GM19372 (cell line): ENCODE data around the gene ZNF385B.

Experiments used
- ATAC-seq: cut with Tn5 transposase; IDR thresholded peaks from one replicate; pipeline ENCODE4 v1.9.1; 2021; ENCODE audit warnings: mild to moderate bottlenecking, low read depth, moderate library complexity; ENCODE audit not compliant: unreplicated experiment

ZNF385B gene

DNA sequence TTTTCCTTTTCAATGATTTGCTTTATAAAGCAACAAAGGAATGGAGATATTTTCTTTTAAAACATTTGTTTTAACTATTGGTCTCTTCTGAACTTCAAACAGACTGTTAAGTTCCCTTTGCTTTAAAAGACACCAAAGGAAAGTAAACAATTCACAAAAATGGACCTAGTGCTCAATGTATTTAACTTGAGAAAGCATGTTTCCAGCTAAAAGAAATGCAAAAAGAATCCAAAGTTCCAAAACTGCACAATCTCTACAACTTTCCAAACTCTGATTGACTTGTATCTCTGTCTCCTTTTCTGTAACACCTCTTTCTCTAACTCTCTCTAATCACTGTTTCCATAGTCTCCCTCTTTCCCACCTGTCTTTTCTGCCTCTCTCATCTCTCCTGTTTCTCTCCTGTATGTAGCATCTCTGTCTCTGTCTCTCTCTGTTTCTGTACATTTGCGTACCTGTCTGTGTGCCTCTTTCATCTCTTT is 301.1 kb downstream of the ZNF385B start:
- ATAC-seq, result no peak

DNA sequence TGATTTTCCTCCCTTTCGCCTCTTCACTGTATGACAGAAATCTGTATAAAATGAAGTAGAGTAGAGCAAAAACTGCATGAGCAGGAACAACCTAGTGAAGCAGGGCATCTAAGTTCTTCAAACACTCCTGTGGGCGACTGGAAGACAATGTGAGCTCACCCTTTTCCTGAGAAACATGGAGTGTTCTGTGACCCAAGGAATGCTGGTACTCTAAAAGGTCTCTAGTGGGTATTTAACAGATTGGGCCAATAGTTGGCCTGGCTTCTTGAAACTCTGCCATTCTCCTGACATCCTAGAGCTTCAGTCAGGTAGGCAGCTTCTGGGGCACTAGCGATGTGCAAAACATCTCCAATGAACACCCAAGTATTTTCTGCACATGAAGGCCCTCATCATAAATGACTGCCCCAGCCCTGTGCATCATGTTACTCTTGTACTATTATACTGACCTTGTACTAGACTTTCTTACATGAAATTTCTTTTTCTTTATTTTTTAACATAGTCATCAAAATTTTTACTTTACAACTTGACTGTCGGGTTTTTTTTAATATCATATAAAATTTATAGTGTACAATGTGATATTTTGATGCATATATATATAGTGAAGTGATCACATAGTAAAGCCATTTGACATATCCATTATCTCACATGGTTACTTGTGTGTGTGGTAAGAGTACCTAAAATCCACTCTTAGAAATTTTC is 302.2 kb downstream of the ZNF385B start:
- no peak for ATAC-seq

DNA sequence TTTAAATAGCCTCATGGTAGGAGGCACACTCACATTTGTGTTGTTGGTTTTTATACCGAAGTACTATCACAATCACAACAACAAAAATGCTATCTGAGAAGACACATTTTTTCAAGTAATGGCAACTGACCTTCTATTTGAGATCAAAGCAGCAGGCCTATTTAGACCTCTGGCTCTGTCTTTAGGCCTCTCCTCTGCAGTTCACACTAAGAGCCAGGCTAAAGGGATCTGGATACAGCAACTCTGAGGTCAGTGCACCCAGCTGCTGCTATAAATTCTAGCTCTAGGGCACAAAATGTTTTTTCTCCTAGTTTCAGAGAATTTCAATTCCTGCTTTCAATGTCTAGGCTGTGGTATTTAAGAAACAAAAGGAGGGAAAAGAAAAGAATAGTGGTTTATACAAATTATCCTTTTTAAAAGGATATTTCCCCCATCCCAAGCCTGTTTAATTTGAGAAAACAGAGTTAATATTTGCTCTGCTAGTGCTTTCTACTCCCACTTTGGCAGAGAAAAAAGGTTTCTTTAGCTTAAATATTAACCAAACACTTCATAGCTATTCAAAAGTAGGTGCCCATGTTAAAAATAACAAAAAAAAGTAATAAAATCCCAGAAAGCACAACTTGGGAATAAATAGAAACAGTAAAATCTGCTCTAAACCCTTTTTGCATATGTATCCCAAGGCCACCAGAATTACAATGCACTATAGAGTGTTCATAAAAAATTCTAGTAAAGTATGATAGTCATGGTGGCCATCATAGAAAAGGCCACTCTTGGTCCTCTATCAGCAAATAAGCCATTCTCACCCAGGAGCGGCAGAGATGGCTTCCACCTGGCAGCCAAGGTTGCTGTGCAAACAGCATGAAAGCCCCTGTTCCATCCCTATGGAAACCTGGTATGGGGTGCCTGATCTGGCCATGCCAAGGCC is 303.1 kb downstream of the ZNF385B start:
- ATAC-seq, result no peak

DNA sequence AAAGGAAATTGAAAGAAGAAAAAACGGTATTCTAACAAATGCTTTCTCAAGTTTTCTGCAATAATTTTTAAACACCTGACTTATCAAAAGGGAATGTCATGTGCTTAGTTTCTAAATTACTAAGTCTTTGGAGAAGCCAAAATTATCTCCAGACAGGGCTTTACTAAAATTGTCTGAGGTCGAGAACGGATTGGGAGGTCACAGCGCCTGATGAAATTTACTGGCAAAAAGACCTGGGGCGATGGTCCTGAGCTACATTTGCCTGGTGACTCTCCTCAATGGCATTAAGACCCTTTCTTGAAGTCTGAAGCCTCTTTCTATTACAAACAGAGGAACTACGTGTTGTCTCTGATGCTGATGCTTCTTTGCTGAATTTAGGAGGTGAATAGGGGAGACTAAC is 305.0 kb downstream of the ZNF385B start:
- no peak for ATAC-seq

DNA sequence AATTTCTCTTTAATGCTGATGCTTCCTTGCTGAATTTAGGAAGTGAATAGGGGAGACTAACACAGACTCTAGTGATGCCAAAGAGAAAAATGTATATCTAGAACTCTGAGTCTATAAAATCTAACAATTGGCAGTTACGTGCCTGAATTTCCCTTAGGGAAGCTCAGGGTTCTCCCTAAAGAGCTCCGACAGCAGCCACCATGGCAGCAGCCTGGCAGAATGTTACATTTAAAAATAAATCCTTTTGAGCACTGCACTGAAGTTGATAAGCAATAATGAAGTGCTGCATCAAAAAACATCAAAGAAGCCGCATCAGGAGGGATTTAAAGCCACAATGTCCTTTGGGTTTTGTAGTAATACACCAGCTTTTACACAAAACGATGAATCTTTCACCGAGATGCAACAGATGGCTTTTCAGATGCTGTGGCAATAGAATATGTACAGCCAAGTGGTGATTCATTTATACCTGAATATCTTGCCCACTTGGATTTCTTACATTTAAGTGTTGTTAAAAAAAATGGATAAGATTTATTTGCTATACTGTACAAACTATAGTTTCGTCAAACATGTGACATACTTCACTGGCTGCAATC is 305.6 kb downstream of the ZNF385B start:
- ATAC-seq, result no peak

DNA sequence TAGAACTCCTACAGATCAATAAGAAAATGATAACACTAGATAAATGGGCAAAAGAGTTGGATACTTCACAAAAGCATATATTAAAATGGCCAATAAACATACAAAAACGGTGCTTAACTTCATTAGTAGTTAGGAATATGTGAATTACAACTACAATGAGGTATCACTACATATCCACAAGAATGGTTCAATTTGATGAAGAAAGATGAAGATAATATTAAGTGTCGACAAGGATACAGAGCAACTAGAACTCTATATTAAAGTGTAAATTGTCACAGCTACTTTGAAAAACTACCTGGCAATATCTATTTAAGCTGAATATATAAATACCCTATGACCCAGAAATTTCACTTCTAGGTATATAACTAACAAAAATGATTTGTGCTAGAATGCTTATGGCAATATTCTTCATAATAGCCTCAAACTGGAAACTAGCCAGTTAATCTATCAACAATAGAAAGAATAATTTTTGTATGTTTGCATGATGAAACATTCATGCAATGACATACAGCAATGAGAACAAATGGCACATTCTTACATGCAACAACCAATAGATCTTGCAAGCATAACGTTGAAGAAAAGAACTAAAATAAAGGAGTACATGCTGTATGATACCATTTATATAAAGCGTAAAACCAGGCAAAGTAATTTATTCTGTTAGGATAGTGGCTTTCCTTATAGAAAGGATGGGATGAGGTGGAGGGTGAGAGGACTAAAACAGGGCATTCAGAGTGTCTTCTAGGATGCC is 306.6 kb downstream of the ZNF385B start:
- no peak for ATAC-seq

DNA sequence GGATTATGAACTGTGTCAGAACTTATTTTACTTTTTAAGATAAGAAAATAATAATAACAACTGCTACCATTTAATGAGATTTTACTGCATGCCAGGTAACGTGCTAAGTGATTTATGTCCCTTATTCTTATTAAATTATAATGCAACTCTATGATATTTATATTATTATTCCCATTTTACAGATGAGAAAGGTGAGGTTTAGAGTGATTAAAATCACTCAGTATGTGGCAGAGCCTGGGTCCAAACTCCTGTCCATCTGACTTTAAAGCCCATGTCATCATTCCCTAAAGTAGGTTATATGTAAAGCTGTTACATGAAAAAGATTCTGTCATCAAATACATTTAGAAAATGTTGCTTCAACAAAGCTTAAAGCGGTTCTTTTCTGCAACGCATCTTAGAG is 308.0 kb downstream of the ZNF385B start:
- ATAC-seq, result no peak

DNA sequence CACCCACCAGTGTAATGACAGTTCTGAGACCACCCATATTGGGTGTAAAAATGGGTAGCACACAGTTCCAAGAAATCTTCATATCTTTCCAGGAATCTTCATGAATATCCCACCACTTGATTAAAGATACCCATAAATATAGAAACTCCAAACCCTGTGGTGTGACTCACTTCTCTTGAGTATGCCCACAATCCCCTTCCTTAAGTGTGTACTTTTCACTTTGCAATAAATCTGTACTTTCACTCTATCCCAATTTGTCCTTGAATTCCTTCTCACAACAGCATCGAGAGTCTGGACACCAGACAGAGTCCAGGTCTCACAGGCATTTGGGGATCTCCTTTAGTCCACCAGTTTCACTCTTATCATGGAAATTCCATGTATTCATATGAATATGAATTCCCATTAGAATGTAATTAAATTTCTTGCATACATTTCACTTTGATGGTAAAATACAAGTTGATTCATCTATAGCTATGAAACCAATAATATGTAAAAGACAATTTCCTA is 309.8 kb downstream of the ZNF385B start:
- ATAC-seq, result no peak

DNA sequence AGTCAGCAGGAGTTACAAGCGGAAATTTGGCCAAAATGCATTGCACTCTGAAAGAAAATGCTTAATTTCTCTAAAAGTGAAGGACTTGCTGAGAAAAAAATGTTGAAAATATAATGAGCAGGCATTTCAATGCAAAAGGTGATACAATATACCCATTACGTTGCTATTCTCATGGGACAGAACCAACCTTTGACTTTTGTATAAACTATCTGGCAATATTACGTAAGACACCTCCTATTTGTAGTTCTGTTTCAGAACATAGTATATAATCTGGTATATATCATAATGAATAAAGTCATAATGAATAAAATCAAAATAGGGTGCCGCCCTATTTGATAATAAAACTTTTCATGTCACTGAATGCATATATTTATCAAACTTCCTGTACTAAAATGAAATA is 310.6 kb downstream of the ZNF385B start:
- no peak for ATAC-seq

DNA sequence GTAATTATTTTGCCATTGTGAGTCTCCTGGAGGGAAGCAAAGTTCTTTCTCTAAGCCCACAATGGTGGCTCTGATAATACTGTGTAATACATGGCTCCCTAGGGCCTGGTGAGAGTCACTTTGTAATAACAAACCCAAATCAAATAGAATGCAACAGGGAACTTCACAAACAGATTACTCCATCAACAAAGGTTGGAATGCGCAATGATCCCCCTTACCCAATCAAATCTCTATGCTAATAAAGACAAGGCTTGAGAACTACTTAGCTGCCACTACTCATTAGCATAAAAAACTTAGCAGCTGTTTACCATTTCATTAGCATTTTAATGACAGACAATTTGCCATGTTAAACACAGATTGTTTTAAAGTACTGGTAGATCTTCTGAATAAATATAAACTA is 311.2 kb downstream of the ZNF385B start:
- no peak for ATAC-seq

DNA sequence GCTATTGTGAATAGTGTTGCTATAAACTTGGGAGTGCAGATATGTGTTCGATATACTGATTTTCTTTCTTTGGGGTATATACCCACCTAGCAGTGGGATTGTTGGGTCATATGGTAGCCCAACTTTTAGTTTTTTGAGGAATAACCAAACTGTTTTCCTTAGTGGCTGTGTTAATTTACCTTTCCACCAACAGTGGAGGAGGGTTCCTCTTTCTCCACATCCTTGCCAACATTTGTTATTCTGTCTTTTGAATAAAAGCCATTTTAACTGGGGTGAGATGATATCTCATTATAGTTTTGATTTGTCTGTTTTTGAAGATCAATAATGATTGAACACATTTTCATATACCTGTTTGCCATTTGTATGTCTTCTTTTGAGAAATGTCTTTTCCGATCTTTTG is 314.8 kb downstream of the ZNF385B start:
- no peak for ATAC-seq

DNA sequence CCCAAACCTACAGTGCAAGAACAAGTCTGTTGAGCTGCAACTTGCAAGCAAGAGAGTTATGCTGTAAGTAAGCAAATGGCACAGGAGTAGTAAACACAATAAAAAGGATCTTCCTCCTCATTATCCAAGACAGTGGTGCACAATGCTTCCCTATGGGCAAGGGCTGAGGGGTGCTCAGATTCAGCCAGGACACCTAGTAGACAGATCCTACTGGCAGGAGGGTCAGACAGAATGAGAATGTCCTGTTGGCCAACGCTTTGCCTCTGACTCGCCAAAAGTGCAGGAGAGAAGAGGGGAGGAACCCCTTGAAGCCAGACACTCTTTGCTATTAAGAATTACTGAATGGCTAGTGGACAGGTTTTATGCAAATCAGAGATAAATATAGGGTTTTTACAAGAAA is 316.4 kb downstream of the ZNF385B start:
- no peak for ATAC-seq

DNA sequence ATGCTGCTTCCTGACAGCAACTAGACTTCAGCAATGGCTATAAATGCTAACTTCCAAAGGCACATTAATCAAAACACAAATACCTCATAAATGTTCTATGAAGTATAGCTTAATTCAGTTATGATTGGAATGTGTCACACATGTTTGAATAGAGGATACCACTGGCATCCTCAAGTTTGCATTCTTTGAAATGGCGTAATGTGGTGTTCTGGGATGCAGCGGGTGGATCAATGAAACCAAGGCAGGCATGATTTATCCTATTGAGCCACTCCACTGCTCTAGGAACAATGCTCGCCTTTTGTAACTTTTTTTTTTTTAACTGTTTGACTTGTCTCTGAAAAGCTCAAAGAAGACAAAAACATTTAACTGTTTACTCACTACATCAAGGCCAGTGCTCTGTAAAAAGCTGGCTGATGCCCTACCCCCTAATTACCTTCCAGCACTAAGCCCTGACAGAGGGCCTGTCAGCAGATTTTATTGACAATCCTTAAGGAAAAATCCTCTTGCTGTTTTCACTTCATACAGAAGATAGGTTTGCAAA is 318.0 kb downstream of the ZNF385B start:
- ATAC-seq, result no peak

DNA sequence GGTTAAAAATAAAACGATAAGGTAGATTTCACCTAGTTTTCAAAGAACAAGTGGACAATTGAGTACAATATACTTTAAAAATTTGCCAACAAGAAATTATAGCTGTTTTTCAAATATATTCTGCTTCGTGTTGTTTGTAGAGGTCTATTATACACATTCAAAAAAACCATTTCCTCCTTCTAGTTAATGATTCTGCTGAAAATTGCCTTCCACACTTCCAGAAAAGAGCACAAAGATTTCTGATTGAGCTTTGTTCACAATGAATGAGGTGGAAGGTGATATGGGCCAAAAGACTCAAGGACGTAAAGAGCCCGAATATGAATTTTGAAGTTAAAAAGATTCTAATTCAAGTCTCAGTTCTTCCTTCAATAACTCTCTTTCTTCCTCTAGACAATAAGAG is 319.8 kb downstream of the ZNF385B start:
- no peak for ATAC-seq

DNA sequence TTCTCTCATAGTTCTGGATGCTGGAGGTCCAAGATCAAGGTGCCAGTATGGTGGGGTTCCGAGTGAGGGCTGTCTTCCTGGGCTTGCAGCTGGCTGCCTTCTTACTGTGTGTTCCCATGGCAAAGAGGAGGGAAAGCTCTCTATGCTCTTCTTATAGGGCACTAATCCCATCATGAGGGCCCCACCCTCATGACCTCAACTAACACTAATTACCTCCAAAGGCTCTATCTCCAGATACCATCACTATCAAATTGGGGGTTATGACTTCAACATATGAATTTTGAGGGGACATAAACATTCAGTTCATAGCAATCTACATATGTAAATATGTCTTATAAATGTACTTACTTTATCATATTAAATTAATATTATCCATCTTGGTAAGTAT is 322.3 kb downstream of the ZNF385B start:
- ATAC-seq, result no peak

DNA sequence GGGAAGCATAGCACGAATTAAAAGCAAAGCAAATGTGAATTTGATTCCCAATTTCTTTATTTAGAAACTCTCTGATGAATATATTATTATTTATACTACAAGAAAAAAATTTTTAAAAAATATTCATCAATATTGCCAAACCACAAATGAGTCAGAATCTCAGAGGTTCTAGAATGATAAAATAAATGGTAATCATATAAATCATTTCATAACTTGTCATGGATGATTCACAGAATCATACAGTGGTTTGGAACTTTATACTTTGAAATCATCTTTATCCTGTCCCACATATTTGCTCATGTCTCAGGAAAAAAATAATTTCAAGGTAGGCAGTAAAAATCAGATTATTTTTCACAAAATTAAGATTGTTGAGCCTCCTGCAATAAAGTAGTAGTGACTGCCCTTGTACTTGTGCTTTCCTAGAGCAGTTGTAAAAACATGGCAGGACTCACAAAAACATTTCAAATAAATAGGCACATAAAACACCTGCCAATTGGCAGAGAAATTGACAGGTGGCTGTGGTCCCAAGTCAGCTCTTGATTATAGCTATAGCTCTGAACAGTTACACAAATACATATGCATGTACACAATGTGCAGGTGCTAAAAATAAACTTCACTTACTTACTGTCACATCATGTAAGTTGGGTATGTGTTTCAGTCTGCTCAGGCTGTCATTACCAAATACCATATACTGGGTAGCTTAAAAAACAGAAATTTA is 322.8 kb downstream of the ZNF385B start:
- no peak for ATAC-seq

DNA sequence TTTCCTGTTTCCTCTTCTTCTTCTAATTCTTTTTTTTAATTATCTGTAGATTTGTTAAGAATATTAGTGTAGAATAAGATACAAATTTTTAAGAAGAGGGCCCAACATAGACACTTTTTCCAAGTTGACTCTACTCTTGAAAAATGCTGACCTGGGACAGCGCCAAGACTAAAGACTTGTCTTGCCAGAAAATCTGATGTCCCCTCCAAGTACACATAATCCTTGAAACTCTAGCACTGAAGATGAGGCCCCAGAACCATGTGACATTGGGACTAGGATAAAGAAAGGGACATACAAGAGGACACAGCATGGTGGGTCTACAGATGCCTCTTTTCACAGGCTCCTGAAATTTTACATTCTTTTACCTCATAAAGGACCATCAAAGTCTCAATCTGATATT is 325.2 kb downstream of the ZNF385B start:
- ATAC-seq, result no peak

DNA sequence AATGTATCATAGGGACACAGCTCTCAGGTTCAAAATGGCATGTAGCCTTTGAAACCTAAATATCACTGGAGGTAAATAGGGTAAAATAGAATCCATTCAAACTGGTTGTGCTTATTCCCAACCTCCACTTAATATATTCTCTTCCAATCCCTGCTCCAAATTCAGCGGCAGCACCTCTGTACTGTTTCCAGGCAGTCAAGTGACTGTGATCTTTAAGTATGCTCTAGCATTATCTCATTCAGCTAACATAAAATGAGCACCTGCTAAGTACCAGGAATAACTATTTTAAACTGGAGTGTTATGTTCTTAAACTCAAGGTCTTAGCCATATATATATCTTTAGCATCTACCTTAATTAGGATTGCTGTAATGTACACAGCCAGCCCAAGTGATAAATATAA is 327.5 kb downstream of the ZNF385B start:
- ATAC-seq, result no peak

DNA sequence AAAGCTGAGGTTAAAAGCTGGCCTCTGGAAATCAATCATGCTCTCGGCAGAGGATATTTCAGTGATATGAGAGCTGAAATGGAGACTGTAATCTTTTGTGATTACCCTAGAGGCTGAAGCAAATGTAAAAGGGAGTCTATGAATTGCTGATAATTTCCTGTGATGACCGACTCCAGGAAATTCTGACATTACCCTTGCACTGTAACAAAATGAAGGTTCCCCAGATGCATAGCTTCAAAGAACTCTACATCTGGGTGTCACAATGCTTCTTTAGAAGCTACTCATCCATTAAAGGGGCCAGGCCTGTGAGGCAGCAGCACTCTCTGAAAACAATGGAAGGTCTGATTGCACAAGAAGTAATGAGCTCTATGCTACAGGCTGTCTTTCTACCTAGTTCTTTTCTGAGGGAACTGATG is 328.5 kb downstream of the ZNF385B start:
- ATAC-seq, result no peak
